A549 (cell line): ENCODE results near the gene TRIM29.

Source experiments
- BCL3 ChIP-seq: fragments of >200 bp; sonication (Bioruptor Twin); formaldehyde crosslinking; IDR thresholded peaks from 3 replicates; pipeline ENCODE4 v1.6.1; 2016
- CTCF ChIP-seq: fragments of >200 bp; sonication (Bioruptor Twin); formaldehyde crosslinking; IDR thresholded peaks from 3 replicates; pipeline ENCODE4 v1.5.1; 2016
- EP300 ChIP-seq, 2 experiments: fragments of >200 bp; sonication (Bioruptor Twin); formaldehyde crosslinking; IDR thresholded peaks; 2 replicates in 1 of 2; 3 replicates in 1 of 2; pipeline ENCODE4 v1.6.1; 2016 to 2017
- GATA3 ChIP-seq: IDR thresholded peaks from 2 replicates; pipeline ENCODE4 v1.6.1; 2012; ENCODE audit warnings: borderline replicate concordance
- NPAS2 ChIP-seq: fragments of 250-450 bp; sonication (Bioruptor Pico); IDR thresholded peaks from 2 replicates; pipeline ENCODE4 v1.8.0; 2022; ENCODE audit warnings: mild to moderate bottlenecking, moderate library complexity, borderline replicate concordance
- REST ChIP-seq: fragments of 200-600 bp; sonication (generic); IDR thresholded peaks from 2 replicates; pipeline ENCODE4 v1.6.1; 2016; ENCODE audit warnings: antibody characterized with exemption, mild to moderate bottlenecking, moderate library complexity

- TF ChIP-seq CTCF (no peak), EP300 (IDR thresholded peaks at IDR 0.05) (no peak), BCL3 (no peak), GATA3 (no peak), REST (no peak), NPAS2 (CRISPR knock-in tag) (no peak)
Measured at GRCh38 chr11:120105576-120105975, 32.3 kb downstream of the TRIM29 start.
